CD4-positive, alpha-beta T cell treated with Interleukin-17A for 1 hour (primary cell): ENCODE data around the gene PCDH9.

Experiments used
- DNase-seq: peaks from one replicate; pipeline ENCODE4 v3.0.0-alpha.2; 2020

The PCDH9 gene

DNA sequence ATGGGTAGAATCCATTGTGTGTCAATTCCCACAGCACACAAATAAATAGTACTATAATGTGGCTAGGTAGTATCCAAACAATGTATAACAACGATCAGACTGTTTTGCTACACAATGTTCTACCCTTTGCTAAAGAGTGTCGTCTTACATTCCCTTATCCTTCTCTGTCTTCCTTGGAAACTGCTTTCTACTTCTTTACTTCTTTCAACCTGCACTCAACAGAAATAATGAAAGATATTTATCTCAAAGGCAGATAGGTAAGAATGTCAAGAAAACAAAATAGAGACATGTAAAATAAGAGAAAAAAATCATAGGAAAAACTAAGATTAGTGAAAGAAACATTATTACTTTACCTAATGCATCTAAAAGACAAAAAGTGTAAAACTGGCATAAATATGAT, 814.7 kb downstream of the PCDH9 start:
- DNase-seq = no peak

DNA sequence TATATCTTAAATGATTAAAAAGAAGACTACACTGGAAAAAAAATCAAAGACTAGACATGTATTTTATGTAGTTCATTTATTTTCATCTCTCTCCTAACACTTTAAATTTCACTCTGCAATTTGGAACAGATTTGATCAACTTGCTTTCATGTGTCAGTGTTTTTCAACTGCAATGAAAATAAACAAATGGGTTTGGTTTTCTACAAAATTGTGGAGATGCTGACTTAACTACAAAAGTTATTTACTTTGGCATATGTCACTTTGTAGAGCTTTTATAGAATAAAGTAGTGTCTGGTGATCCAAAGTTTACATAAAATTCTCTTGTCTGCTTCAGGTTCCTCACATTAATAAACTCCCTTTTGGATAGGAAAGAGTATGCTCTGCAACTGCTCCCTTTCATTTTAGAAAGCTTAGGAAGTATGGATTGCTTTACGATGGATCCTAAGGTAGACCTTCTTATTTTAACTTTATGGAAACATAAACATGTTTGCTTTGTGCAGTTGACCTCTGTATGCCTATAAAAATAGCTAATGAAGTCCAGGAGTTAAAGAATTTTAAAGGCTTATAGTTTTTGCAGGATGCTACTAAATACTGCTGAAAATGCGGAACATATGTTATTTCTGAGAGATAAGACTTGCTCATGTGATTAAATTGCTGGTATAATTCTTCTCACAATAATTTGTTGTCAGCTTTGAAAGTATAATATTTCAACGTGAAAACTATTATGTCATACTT, 815.9 kb downstream of the PCDH9 start:
- DNase-seq = no peak

DNA sequence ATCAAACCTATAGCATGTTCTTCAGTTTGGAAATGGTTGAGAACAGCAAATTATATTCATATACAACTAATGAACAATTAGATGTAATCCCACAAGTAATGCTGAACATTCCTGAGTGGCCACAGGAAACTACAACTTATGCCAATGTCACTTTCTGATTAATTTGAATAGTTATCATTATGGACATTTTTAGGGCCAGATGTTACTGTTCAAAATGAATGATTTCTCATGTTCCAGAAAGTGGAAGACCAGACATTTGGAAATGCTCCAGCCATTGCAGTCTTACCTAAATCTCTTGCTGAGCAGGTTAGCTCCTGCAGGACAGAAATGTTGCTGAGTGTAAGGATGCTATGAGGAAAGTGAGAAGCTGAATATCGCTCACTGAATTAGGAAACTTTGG, 819.8 kb downstream of the PCDH9 start:
- no peak for DNase-seq

DNA sequence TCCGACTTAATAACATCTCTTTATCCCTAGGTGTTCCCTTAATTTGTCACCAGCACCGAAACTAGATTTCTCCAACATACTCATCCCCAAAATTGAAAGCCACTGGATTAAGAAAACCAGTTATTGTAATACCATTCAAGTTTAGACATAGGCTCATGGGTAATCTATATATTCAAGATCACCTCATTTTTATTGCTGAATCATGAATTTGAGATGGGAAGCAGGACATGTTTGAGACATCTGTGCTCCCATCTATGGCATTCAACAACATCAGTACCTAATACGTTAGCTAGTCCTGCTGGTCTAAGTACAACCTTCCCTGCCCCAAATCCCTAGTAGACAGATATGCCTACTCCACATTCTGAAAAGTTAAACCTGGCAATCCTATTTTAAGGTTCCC, 820.6 kb downstream of the PCDH9 start:
- DNase-seq = no peak

DNA sequence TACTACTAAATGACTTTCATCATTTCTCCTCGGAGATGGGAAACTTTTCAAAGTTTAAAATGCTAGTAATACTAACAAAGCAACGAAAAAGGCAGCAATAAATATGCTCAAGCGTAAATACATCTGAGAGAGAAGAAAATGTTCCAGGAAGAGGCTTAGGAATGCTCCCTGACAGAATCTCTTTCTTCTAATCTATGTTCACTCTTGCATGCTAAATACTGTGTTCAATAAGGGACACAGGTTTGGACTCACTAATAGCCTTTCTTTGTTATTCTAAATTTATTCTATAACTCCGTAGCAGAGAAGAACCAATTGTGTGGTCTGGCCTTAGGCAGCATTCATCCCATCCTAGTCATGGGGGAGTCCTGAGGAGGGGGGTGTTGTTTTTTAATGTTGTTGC, 823.0 kb downstream of the PCDH9 start:
- DNase-seq = no peak

DNA sequence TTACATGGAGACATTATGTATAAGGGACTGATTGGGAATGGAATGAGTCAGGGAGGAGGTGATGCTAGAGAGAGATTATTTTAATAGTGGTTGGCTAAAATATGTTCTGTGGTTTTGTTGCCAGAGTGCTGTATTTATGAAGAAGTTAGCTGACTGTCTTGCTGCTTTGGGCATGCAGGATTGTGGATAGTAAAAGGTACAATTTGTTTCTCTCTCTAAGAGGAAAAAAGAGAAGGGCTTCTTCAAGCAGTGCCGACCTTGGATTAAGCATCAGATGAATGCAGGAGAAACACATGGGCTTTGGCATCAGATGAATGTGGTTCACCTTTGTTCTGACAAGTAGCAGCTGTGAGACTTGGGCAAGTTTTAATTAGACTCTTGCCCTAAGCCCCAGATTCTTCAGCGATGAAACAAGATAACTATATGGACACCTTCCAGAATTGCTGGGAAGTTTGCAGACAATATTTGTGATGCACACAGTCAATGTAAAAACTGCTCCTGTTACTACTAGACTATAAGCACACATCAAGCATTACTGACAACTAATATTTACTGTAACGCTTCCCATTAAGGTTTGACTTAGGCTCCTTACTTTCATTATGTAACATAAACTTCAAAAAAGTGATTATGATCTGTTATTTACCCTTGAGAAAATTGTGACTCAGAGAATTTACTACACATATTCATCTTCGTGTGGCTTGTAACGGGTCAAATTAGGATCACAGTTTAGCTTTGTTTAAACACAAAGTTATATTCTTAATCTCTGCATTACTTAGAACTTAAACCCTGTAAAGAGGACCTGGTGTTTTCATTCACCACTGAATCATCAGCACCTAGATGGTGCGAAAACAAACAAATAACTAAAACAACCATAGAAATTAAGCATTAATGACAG, 824.0 kb downstream of the PCDH9 start:
- no peak for DNase-seq

DNA sequence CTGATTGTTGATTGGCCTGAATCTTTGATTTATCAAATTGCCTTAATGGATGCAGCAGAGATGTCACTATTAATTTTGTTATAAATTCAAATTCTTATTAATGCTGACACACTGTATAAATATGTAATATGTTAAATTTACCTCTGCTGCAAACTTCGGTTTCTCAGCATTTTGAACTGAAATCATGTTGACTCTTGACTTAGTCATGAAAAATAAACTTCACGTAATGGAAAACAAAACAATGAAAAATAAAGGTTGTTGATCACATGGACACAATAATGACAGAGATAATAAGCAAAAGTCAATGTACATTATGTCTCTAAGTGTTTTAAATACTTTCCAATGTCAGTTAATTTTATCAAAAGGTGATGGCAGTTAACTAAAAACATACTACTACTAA, 827.6 kb downstream of the PCDH9 start:
- no peak for DNase-seq

DNA sequence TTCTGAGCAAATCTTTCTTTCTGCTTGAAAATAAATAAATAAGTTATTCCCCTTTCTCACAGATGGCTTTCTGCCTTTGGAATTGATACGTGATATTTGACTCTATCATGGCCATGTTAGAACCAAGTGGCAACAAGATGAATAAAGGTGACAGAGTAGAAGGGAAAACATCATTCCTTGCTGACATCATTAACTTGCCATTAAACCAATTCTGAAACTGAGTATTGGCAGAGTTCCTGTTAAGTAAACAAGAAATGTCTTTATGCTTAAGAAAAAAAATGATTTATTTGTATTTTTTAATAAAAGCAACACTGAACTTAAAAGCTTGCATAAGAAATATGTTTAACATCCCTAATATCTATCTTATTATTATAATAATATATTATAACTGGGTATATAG, 828.1 kb downstream of the PCDH9 start:
- DNase-seq = no peak

DNA sequence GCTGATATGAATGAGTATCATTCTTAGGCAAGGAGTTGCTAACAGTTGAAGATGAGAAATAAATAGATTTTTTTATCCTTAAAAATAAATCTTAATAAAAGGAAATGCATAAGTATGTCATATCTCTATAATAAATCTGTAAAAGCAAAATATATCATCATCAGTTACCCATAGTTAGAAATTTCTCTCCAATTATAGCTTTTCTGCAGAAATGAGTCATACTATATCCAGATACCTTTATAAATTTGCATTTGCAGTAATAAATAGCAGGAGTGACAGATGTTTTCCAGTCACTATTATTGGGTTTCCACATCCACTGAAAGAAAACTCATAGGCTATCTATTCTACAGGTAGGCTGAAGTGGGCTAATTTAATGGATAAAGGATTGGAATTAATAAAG, 829.8 kb downstream of the PCDH9 start:
- DNase-seq = no peak

DNA sequence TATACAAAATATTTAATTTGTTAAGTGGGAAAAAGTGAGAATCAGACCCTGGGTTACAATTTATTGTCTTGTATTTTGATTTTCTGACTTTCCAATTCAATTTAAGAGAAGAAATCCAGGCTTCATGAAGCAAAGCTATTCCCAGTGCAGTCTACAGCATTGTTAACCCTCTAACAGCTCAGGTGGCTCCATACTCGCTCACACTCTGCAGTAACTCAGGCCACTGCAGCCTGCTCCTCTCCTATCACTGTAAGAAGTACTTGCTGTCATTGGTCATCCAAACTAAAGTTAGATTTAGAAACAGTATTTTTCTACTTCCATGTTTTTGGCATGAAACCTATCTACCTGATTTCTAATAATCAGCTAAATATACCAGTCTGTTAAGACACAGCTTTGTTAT, 830.3 kb downstream of the PCDH9 start:
- no peak for DNase-seq

DNA sequence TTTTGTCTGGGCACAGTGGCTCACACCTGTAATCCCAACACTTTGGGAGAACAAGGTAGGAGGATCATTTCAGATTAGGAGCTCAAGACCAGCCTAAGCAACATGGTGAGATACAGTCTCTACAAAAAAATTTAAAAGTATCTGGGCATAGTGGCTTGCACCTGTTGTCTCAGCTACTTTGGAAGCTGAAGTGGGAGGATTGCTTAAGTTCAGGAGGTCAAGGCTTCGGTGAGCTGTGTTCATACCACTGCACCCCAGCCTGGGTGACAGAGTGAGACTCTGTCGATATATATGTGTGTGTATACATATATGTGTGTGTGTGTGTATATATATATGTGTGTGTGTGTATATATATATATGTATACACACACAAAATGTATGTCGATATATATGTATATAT, 833.0 kb downstream of the PCDH9 start:
- DNase-seq = no peak

DNA sequence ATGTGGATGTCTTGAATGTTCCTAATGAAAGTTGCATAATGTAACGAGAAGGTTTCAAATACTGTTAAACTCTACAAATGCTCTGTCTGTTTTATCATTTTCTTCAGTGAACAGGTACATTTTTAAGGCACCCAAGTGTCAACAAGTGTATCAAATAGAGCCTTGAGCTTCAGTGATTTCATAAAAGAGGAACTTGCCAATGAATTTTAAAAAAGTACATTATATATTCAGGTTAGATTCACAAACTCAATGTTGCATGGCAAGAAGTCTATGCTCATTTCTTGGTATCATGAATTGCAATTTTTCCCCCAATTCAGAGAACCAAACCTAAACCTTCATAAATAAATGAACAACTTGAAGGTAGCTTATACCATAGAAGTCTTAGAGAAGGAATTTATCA, 838.8 kb downstream of the PCDH9 start:
- no peak for DNase-seq

DNA sequence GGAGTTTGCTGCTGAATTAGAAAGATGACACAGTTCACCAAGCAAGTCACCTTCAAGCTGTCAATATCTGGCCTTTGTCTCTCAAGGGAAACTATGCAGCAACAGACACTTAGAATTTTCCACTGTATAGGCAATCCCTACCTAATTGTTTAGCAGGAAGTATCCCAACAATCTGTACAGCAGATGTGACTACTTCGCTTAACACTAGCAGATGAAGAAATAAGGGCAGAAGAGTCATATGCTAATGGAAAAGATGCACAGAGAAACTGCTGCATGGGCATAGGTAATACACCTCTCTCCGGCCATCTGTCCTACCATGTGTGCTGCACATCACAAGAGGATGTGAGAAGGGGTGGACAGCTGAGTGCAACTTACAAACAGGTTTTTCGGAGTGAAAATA, 851.2 kb downstream of the PCDH9 start:
- DNase-seq = no peak

DNA sequence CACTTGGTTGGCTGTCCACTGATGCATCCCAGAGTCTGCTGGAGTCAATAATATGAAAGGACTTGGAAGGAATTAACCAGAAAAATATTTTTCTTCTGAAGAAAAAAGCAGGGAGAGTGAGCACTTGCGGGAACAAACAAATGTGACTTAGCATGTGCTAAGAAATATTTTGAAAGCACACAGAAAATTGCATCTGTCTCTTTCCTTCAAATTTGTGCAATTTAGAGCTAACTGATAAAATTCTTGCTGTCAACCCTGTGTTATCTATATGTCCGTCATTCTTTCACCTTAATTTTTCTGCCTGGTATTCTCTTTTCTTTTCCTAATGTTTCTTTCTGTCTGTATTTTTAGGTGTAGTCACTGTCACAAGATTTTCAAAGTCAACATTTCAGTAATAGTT, 852.6 kb downstream of the PCDH9 start:
- no peak for DNase-seq

DNA sequence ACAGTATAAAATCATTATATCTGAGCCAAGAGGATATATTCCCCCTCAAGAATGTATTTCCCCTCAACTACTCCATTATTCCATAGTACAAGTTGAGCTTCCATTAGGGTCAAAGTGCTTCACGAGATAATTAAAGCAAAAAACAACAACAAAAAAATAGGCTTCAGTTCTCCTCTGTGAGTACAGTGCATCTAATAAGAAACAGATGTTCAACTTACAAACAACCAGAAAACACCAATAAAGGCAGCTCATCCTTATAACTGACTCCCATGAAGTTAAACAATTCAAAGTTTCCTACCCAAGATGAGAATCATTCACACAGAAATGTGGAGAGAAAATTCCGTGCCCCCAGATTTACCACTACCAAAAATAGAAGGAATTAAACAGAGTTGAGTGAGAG, 854.4 kb downstream of the PCDH9 start:
- DNase-seq = no peak

DNA sequence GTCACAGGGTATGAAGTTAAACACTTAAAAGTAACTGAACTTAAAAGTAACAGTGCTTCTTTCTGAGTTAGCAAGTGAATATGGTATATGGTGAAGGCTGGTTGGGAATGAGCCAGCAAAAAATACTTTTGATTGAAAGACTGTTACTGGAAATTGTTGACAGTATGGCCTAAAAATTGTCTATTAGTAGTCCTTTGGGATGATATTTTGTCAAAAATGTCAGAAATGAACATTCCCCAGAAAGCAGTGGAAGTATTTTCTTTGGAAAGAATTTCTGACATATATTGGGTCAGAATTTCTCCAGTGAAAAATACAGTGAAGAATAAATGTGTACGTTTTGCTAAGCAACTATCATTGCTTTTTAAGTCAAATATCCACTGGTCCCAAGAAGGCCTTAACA, 860.5 kb downstream of the PCDH9 start:
- no peak for DNase-seq

DNA sequence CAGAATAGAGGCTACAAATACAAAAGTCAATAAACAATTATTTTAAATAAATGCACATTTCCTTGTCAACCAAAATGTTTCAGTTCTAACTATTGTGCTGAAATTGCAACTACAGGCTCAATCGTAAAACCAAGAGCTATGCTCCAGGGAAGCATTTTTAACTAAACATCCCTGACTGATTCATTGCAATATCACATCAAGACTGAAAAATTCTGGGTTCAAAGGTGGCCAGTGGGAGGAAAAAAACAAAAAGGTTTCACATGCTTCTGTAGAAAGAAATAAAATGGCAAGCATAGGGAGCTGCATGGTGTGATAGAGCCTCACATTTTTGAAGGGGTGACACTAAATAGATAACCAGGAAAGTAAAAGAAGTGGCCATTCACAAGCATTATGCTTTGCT, 862.8 kb downstream of the PCDH9 start:
- DNase-seq = no peak

DNA sequence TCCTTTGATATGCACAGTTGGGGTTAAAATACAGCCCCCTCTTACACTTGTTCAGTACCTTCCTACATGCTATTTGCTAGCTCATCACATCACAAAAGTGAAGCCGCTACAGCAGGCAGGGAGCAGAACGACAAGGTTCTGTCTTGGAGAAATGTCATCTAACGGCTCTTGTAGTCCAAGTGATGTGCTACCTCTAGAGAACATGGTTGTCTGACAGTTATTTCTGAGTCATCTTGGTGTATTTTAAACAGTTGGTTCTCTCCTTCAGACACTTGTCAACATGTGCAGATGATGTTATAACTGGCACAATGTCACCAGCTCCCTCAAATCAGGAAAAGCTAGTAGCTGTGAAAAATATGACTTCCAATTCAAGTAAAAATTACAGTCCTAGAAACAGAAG, 865.0 kb downstream of the PCDH9 start:
- no peak for DNase-seq

DNA sequence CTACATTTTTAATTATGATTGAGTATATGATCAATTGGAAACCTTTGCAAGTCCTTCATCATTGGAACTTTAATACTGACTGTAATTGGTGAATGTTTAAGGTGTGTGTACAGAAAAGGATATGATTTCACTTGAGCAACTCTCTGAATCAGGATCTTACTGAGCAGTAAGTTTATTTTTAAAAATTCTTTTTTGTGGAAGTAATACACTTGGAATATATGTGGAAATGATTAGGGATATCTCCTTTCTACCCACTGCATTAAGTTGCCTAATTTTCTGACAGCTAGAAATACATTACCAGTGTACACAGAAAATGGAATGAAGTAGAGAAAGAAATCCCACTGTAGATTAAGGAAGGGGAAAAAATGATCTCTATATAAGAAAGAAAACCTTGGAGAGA, 865.8 kb downstream of the PCDH9 start:
- DNase-seq = no peak

DNA sequence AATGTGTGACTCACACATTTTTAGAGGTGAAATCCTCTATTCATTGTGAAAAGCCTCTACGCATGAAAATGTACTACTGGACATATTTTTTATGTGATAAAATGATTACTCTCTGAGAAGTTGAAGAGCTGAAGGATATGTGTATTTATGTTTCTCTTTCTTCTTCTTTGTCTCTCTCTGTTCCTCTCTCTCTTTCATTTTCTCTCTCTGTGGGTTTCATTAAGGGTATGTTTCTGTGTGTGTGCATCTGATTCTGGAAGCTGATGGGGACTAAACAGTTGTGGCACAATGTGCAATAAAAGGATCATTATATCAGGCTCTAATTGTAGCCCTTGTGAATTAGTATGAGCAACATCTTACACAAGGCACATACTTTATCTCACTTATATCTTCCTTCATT, 867.7 kb downstream of the PCDH9 start:
- DNase-seq = no peak

DNA sequence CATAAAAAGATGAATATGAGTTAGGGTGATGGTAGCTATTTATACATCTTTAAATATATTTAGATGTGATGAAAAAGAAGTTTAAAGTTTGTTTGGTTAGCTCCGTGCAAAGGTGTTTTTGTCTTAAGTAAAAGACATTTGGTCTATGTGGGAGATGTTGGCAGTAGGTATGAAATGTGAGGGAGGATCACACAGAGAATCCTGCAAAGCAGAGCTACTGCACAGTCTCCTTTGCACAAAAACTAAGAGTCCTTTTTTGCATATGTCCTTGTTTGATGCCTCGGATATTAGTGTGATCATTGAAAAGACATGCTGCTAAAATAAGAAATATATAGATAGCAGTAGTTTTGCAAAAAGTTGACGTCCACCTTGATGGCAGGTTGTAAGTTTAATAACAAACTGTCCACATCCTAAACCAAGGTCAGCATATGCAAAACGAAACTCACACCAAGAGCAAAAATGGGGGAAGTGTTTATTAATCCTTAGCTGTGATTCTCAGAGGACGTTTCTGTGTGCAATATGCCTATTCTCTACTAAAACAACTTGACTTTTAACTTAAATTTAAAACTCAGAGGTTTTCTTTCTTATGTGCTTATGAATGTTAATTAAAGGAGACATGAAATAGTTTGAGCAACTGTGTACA, 870.1 kb downstream of the PCDH9 start:
- no peak for DNase-seq

DNA sequence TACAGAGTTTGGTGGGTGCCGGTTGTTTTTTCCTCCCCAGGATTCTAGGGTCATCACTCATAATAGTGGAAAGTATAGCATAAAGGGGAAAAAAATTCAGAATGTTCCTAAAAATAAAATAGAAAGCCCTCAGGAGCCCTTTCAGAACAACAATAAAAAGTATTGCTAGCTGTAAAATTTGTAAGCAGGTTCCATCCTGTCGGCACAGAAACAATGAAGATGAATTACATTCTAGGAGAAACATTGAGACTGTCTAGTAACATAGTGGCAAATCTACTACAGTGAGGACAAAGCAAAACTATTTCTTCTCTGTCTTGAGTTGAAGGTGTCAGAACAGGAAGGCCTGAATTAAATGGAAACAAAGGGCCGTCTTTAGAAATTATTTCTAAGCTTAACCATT, 870.7 kb downstream of the PCDH9 start:
- no peak for DNase-seq

DNA sequence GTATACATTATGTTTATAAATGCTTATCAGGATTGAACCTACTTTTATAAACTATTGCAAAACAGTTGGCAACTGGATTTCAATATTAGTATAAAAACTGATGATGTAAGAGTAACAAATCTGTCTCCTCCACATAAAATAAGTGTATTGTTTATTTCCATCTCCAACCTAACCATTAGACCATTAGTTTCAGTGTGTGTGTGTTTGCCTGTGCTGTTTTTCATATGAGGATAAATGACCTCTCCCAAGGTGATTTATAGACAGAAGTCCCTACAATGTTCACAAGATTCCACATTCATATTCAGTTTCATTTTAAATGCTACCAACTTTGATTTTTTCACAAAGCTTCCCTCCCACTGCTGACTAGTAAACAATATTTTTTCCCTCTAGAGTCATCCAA, 871.6 kb downstream of the PCDH9 start:
- DNase-seq = no peak

DNA sequence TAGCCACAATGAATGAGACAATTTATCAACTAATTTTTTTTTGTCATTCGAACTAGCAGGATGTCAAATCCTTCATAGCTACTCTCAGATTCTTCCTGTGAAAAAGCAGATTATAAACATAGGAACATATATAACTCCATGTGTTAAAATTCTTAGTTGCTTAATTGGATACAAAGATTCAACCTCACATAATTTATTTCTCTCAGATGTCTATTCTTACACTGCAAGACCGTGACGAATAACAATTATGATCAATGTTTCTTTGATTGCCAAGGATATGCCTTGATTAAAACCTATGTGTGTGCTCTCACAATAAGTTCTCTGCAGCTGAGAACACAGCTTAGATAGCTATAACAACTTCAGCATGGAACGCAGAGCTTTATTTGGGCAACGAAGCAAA, 872.7 kb downstream of the PCDH9 start:
- DNase-seq = no peak
